H9 (cell line): ENCODE measurements around the gene ZSCAN30. TPM values are rescaled to one million over a fixed set of nuclear protein-coding genes. Genes with fewer than 3 reads are reported as not detected.

Source experiments
- DNase-seq: peaks from one replicate; pipeline ENCODE4 v3.0.0-alpha.2; 2017
- H2AFZ ChIP-seq: one replicate; pipeline ENCODE4 v1.6.1; 2013; ENCODE audit warnings: mild to moderate bottlenecking, low read length, control low read depth, moderate library complexity
- H2AK5ac ChIP-seq: 2 replicates; pipeline ENCODE4 v1.6.1; 2013; ENCODE audit warnings: low read length, control low read depth, mixed read lengths; ENCODE audit not compliant: insufficient read length
- H2BK120ac ChIP-seq: one replicate; pipeline ENCODE4 v1.6.1; 2013; ENCODE audit warnings: low read depth, mild to moderate bottlenecking, low read length, control low read depth, inconsistent platforms; ENCODE audit not compliant: poor library complexity, severe bottlenecking
- H2BK12ac ChIP-seq: 2 replicates; pipeline ENCODE4 v1.6.1; 2013; ENCODE audit warnings: low read length, control low read depth, mixed read lengths, low read depth; ENCODE audit not compliant: insufficient read length
- H2BK15ac ChIP-seq: 2 replicates; pipeline ENCODE4 v1.6.1; 2013; ENCODE audit warnings: low read depth, low read length, control low read depth
- H2BK20ac ChIP-seq: one replicate; pipeline ENCODE4 v1.6.1; 2013; ENCODE audit warnings: low read depth, mild to moderate bottlenecking, low read length, control low read depth, inconsistent platforms; ENCODE audit not compliant: poor library complexity, severe bottlenecking
- H2BK5ac ChIP-seq: 2 replicates; pipeline ENCODE4 v1.6.1; 2013; ENCODE audit warnings: low read length, control low read depth, mixed read lengths; ENCODE audit not compliant: insufficient read length
- H3K14ac ChIP-seq: 2 replicates; pipeline ENCODE4 v1.6.1; 2013; ENCODE audit warnings: low read length, control low read depth; ENCODE audit not compliant: insufficient read depth
- H3K18ac ChIP-seq: 2 replicates; pipeline ENCODE4 v1.6.1; 2013; ENCODE audit warnings: low read depth, mild to moderate bottlenecking, mixed read lengths, low read length, control low read depth; ENCODE audit not compliant: insufficient read length
- H3K23ac ChIP-seq: 2 replicates; pipeline ENCODE4 v1.6.1; 2013; ENCODE audit warnings: low read length, control low read depth, mixed read lengths, low read depth; ENCODE audit not compliant: insufficient read length
- H3K23me2 ChIP-seq: 2 replicates; pipeline ENCODE4 v1.6.1; 2013; ENCODE audit warnings: low read depth, mild to moderate bottlenecking, mixed read lengths, low read length, control low read depth; ENCODE audit not compliant: insufficient read length, poor library complexity, severe bottlenecking
- H3K27ac ChIP-seq: 2 replicates; pipeline ENCODE4 v1.5.1; 2013; ENCODE audit warnings: low read length, control low read depth, mixed read lengths, low read depth; ENCODE audit not compliant: insufficient read length
- H3K27me3 ChIP-seq: 2 replicates; pipeline ENCODE4 v1.6.1; 2013; ENCODE audit warnings: low read length, control low read depth, inconsistent platforms; ENCODE audit not compliant: insufficient read depth
- H3K4ac ChIP-seq: 2 replicates; pipeline ENCODE4 v1.6.1; 2013; ENCODE audit warnings: low read depth, mild to moderate bottlenecking, control low read depth, inconsistent platforms, low read length, moderate library complexity
- H3K4me1 ChIP-seq: 2 replicates; pipeline ENCODE4 v1.6.1; 2013; ENCODE audit warnings: low read length, control low read depth, inconsistent platforms; ENCODE audit not compliant: insufficient read depth
- H3K4me2 ChIP-seq: 2 replicates; pipeline ENCODE4 v1.6.1; 2013; ENCODE audit warnings: low read length, control low read depth, mixed read lengths; ENCODE audit not compliant: insufficient read length, insufficient read depth
- H3K56ac ChIP-seq: 2 replicates; pipeline ENCODE4 v1.6.1; 2013; ENCODE audit warnings: low read depth, mild to moderate bottlenecking, mixed read lengths, low read length, control low read depth; ENCODE audit not compliant: insufficient read length
- H3K79me1 ChIP-seq: 2 replicates; pipeline ENCODE4 v1.6.1; 2013; ENCODE audit warnings: low read depth, mild to moderate bottlenecking, moderate library complexity, low read length, control low read depth, inconsistent platforms; ENCODE audit not compliant: insufficient read depth, poor library complexity, severe bottlenecking
- H3K79me2 ChIP-seq: 2 replicates; pipeline ENCODE4 v1.6.1; 2013; ENCODE audit warnings: low read length, control low read depth, inconsistent platforms; ENCODE audit not compliant: insufficient read depth
- H3K9ac ChIP-seq: 2 replicates; pipeline ENCODE4 v1.6.1; 2013; ENCODE audit warnings: low read length, control low read depth, mixed read lengths; ENCODE audit not compliant: insufficient read length; ENCODE audit errors: extremely low read depth
- H3K9me3 ChIP-seq: one replicate; pipeline ENCODE4 v1.6.1; 2013; ENCODE audit warnings: low read depth, low read length, inconsistent platforms; ENCODE audit not compliant: control insufficient read depth
- H3T11ph ChIP-seq: one replicate; pipeline ENCODE4 v1.6.1; 2013; ENCODE audit warnings: mild to moderate bottlenecking, low read length, control low read depth, inconsistent platforms
- H4K20me1 ChIP-seq: one replicate; pipeline ENCODE4 v1.6.1; 2013; ENCODE audit not compliant: control insufficient read depth, insufficient read length, insufficient read depth
- H4K5ac ChIP-seq: 2 replicates; pipeline ENCODE4 v1.6.1; 2013; ENCODE audit warnings: low read depth, mild to moderate bottlenecking, mixed read lengths, low read length, control low read depth; ENCODE audit not compliant: insufficient read length
- H4K8ac ChIP-seq: replicated peaks from 2 replicates; pipeline ENCODE4 v1.6.1; 2013; ENCODE audit warnings: low read length, control low read depth, mixed read lengths, low read depth; ENCODE audit not compliant: insufficient read length
- H4K91ac ChIP-seq: 2 replicates; pipeline ENCODE4 v1.6.1; 2013; ENCODE audit warnings: low read depth, mild to moderate bottlenecking, moderate library complexity, mixed read lengths, low read length, control low read depth; ENCODE audit not compliant: insufficient read length
- H3K27ac Mint-ChIP-seq, 3 experiments: 2 replicates in 2 of 3; 3 replicates in 1 of 3; pipeline ENCODE4 v1.8.0; 2020 to 2021; ENCODE audit warnings: mixed read lengths in 3 of 3, mild to moderate bottlenecking in 1 of 3, moderate library complexity in 1 of 3
- H3K27me3 Mint-ChIP-seq: 2 replicates; pipeline ENCODE4 v1.8.0; 2021; ENCODE audit warnings: low read depth, mild to moderate bottlenecking, moderate library complexity, mixed read lengths
- H3K36me3 Mint-ChIP-seq, 3 experiments: 2 replicates in 2 of 3; 3 replicates in 1 of 3; pipeline ENCODE4 v1.8.0; 2020 to 2021; ENCODE audit warnings: low read depth in 3 of 3, mixed read lengths in 3 of 3; ENCODE audit not compliant: insufficient read depth in 1 of 3
- H3K4me1 Mint-ChIP-seq, 2 experiments: 2 replicates each; pipeline ENCODE4 v1.8.0; 2020; ENCODE audit warnings: mixed read lengths in 2 of 2
- H3K4me3 Mint-ChIP-seq, 2 experiments: 2 replicates in 1 of 2; 3 replicates in 1 of 2; pipeline ENCODE4 v1.8.0; 2020 to 2021; ENCODE audit warnings: mild to moderate bottlenecking in 2 of 2, mixed read lengths in 2 of 2, moderate library complexity in 1 of 2
- H3K9me3 Mint-ChIP-seq, 2 experiments: 2 replicates in 1 of 2; 3 replicates in 1 of 2; pipeline ENCODE4 v1.8.0; 2020; ENCODE audit warnings: mild to moderate bottlenecking in 2 of 2, mixed read lengths in 2 of 2, moderate library complexity in 1 of 2
- CTCF ChIP-seq: fragments of 200-600 bp; sonication (generic); conservative IDR thresholded peaks from 3 replicates; pipeline ENCODE4 v1.8.0; 2021; ENCODE audit warnings: antibody characterized with exemption, mild to moderate bottlenecking
- WGBS: extraction: QIAGEN DNeasy Blood & Tissue Kit; methylation state at CpG from one replicate; pipeline ENCODE4 v1.1.7; 2013; ENCODE audit warnings: missing lambda C conversion rate, low lambda C conversion rate, mixed read lengths; ENCODE audit not compliant: insufficient read length; ENCODE audit errors: extremely low coverage; 5-methylcytosine and 5-hydroxymethylcytosine counted together
- total RNA-seq: library from RNA; stranded (reverse); gene quantifications from 2 replicates; pipeline ENCODE4 v1.2.1, GENCODE V29; 2021

ZSCAN30 gene
- total RNA-seq, 1 experiment from 2014 or later, result 11.6 TPM

GRCh38 chr18:35205199-35205712, 84.8 kb downstream of the ZSCAN30 start:
- Histone ChIP-seq H3K79me2 (no peaks in the 10 kb centered on the region), H3K9me3 (peaks cover 6% of the 10 kb centered on the region), H2BK15ac (no peak overlapping the region), H3T11ph (no peak overlapping the region), H3K4me2 (no peak overlapping the region), H3K4ac (no peak overlapping the region), H3K56ac (no peak overlapping the region), H3K79me1 (no peaks in the 10 kb centered on the region), H3K27ac (no peak overlapping the region), H3K23me2 (no peaks in the 10 kb centered on the region), H3K4me1 (no peaks in the 10 kb centered on the region), H4K8ac (no peak overlapping the region), H3K27me3 (no peaks in the 10 kb centered on the region), H2AFZ (no peak overlapping the region), H4K91ac (no peak overlapping the region), H3K18ac (no peak overlapping the region), H2BK5ac (no peak overlapping the region), H4K20me1 (no peaks in the 10 kb centered on the region), H2BK12ac (no peak overlapping the region), H2BK120ac (no peak overlapping the region), H2AK5ac (no peak overlapping the region), H3K9ac (no peak overlapping the region), H2BK20ac (no peak overlapping the region), H3K23ac (no peak overlapping the region), H4K5ac (no peak overlapping the region), H3K14ac (no peak overlapping the region)
- Mint-ChIP-seq H3K27me3 (peaks cover 3% of the 10 kb centered on the region), H3K9me3 (peaks cover 19 to 20% of the 10 kb centered on the region in 2 experiments), H3K27ac (no peak overlapping the region), H3K4me1 (peaks cover 0 to 5% of the 10 kb centered on the region in 2 experiments; a peak in 1 of 4 replicates), H3K36me3 (peaks cover 15 to 21% (median 20%) of the 10 kb centered on the region in 3 experiments), H3K4me3 (no peak overlapping the region; a peak in 1 of 5 replicates)
- DNase-seq, result no peak
- no peak for TF ChIP-seq CTCF
- WGBS, result no CpG with 5 or more reads among the region's 2 CpGs
